Fibroblast of lung (primary cell): ENCODE data around the gene EFNB2.

ENCODE experiments used
- EZH2 ChIP-seq: IDR thresholded peaks from 2 replicates; pipeline ENCODE4 v1.5.1; 2012; ENCODE audit warnings: low read length, control low read depth, mild to moderate bottlenecking; ENCODE audit errors: missing control alignments
- TF ChIP-seq, protein P1 (sequence below), 2 donors: IDR thresholded peaks in 1 of 2; conservative IDR thresholded peaks in 1 of 2; 1 replicate in 1 of 2; 2 replicates in 1 of 2; pipeline ENCODE4 v1.5.1; 2011 to 2012; ENCODE audit warnings: low read length in 2 of 2, control low read depth in 1 of 2, inconsistent platforms in 1 of 2, low read depth in 1 of 2, mild to moderate bottlenecking in 1 of 2

GRCh38 chr13:106499896-106500295, 35.6 kb downstream of the EFNB2 start:
- TF ChIP-seq, protein P1, sequence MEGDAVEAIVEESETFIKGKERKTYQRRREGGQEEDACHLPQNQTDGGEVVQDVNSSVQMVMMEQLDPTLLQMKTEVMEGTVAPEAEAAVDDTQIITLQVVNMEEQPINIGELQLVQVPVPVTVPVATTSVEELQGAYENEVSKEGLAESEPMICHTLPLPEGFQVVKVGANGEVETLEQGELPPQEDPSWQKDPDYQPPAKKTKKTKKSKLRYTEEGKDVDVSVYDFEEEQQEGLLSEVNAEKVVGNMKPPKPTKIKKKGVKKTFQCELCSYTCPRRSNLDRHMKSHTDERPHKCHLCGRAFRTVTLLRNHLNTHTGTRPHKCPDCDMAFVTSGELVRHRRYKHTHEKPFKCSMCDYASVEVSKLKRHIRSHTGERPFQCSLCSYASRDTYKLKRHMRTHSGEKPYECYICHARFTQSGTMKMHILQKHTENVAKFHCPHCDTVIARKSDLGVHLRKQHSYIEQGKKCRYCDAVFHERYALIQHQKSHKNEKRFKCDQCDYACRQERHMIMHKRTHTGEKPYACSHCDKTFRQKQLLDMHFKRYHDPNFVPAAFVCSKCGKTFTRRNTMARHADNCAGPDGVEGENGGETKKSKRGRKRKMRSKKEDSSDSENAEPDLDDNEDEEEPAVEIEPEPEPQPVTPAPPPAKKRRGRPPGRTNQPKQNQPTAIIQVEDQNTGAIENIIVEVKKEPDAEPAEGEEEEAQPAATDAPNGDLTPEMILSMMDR (conservative IDR thresholded peaks at IDR 0.05 in 1 of 2, IDR thresholded peaks at IDR 0.05 in 1 of 2; ENCODE audit: low read depth in 1 of 2, low read length in 2 of 2): no peak
- TF ChIP-seq EZH2: no peak
